ENCODE results near the gene HEXIM1.

HEXIM1 gene

DNA sequence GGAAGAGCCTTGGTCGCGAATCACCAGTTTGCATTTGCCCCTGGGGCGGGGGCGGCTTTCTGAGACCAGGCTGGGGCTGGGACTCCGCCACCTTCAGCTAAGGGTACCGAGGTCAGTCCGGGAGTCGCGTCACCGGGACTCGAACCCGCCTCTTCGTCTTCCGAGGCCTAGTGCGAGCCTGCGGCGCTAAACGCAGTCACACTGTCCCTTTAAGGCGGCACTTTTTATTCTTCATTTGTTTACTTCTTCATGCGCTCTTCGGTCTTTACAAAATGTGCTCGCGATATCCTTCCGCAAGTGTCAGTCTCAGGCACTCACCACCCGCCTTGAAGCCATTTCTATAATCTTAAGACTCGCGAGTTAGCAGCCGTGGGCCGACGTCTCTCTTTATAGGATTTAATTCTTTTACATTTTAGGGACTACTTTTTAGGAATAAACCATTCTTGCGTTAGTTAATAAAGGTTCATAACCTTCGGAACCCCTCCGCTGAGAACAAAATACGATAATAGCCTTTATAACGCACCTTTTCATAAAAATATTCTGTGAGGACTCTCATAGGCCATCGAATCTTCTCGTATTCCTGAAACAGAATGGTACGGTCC, 593 bp upstream of the HEXIM1 start:
- peak; percentile 82 for DNase-seq

- peak; percentile 61 for DNase-seq
Observed at GRCh38 chr17:45149037-45149668, 878 bp downstream of the HEXIM1 start.

DNA sequence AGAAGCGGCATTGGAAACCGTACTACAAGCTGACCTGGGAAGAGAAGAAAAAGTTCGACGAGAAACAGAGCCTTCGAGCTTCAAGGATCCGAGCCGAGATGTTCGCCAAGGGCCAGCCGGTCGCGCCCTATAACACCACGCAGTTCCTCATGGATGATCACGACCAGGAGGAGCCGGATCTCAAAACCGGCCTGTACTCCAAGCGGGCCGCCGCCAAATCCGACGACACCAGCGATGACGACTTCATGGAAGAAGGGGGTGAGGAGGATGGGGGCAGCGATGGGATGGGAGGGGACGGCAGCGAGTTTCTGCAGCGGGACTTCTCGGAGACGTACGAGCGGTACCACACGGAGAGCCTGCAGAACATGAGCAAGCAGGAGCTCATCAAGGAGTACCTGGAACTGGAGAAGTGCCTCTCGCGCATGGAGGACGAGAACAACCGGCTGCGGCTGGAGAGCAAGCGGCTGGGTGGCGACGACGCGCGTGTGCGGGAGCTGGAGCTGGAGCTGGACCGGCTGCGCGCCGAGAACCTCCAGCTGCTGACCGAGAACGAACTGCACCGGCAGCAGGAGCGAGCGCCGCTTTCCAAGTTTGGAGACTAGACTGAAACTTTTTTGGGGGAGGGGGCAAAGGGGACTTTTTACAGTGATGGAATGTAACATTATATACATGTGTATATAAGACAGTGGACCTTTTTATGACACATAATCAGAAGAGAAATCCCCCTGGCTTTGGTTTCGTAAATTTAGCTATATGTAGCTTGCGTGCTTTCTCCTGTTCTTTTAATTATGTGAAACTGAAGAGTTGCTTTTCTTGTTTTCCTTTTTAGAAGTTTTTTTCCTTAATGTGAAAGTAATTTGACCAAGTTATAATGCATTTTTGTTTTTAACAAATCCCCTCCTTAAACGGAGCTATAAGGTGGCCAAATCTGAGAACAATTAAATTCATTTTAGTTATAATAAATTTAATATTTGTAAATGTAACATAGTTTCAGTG, 1.7 kb downstream of the HEXIM1 start:
- DNase-seq: no peak

GRCh38 chr17:45150911-45151809, 2.9 kb downstream of the HEXIM1 start:
- no peak for DNase-seq

DNA sequence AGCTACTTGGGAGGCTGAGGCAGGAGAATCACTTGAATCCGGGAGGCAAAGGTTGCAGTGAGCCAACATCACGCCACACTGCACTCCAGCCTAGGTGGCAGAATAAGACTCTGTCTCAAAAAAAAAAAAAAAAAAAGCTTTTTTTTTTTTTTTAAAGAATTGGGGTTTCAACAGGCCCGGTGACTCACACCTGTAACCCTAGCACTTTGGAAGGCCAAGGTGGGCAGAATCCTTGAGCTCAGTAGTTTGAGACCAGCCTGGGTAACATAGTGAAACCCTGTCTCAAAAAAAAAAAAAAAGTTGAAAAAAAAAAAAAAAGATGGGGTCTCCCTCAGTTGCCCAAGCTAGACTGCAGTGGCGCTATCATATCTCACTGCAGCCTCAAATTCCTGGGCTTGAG, 6.8 kb downstream of the HEXIM1 start:
- DNase-seq: no peak

GRCh38 chr17:45155483-45155882, 7.2 kb downstream of the HEXIM1 start:
- DNase-seq: no peak

GRCh38 chr17:45156242-45156641, 8.0 kb downstream of the HEXIM1 start:
- no peak for DNase-seq

DNA sequence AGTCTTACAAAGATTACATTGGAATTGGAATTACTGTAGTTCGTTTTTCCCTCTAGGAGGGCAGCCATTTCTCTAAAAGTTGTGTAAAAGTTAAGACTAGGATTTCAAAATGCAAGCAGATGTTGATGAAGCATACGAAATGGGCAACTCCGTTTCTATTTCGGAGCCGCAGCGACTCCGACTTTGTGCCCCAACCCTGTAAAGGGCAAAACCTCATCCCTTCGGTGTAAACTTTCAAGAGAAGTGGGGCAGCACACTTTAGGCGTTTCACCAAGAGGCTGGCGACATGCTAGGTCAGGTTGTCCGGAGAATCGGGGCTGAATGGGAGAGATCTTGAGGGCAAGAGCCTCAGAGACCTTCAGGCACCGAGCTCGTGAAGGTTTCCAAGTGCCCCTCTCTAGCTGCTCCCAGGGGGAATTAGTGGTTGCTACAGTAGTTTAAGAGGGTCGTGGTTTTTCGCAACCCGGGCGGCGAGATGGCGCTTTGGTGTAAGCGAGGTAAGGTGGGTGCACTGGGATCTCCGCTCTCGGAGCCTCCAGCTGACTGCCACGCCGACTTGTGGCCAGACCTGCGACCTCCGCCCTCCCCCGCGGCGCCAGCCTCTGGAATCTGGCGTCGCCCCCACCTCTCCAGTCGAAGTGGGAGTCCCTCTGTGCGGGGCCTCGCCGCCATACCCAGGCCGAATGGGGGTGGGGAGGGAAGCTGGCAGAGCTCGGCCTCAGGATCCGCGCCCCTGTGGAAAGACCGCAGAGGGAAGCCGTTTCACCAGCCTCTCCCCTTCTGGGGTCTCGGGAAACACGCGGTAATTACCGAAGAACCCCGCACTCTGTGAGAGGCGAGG, 12.4 kb downstream of the HEXIM1 start:
- peak; percentile 61 for DNase-seq

DNA sequence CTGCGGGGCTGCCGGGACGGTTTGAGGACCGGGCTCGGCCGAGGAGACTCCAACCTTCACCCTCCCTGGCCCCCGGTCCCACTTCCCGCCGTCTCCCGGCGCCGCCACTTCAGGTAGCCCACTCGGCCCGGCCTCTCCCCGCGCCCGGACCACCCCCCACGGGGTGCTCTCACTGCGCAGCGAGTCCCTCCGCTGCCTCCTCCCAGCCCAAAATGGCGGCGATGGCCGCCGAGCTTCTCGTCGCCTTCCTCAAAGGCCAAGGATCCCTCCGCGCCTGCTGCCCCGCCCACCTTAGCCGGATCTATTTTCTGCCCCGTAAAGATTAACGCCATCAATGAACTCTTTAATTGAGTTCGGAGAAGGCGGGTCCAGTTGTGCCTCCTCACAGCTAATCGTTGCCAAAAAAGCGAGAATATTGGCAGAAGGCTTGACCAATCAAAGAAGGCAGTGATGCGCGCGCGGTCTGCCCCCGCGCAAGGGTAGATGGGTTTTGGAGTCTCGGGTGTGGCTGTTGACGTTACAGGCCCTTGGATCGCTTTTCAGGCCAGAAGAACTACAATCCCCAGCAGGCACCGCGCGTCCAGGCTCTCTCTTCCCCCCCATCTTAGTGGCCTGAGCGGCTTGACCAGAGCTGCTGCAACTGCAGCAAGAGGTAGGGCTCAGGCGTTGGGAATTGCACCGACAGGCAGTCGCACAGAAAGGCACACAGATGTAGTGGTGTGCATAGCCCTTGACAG, 13.2 kb downstream of the HEXIM1 start, which contains the start of gene HEXIM2:
Gene HEXIM2, plus strand, starts transcription at position 588 of the 737 bp plus-strand sequence. CDS start 919 bp downstream, outside the sequence.
- peak; percentile 99 for DNase-seq

DNA sequence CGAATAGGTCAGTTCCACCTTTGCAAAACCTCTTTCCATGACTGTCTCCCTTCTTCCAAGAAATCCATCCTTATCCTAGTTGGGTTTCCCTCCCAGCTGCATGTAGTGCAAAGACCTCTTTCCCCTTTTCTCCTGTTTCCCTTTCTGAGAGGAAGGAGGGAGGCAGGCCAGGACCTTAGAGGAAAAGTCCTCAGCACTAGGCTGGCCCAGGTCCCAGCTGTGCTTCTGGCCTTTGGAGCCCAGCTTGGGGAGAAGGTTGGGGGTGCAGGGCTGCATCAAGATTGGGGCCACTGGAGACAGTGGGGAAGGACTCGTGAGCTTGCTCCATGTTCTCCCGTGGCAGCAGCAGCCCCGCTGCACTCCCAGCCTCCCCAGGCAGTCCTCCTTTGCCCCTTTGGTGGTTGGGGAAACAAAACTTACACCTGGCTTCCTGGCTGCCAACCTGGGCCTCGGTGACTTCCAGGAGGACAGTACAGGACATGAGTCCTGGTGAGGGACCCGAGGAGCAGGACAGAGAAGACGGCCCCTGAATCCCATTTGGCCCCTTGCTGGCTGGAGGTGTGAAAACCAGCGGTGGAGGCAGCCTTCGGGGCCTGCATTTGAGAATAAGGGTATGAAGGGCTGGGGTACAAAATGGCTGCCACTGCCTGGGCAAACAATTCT, 13.9 kb downstream of the HEXIM1 start:
- no peak for DNase-seq

DNA sequence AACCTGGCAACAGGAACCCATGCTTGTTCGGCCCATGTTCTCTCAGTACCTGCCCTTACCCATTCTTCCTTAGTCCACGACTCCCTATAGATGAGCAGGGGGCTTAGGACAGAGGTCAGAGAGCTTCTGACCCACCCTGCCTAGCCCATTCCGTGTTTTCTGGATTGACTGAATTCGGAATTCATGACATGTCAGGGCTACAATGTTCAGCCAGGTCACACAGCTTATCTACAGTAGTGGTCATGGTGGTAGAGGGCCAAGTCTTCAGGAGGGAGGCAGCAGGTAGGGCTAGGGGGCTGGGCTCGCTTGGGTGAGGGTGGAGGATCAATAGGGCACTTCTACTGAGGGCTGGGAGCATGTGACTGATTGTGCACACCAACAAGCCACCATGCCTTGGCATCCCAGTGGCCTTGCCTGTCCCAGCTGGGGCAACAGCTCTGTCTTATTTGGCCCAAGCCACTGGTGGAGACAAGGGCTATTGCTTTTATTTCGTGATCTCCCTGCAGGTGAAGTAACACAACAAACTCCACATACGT, 16.5 kb downstream of the HEXIM1 start:
- DNase-seq: no peak

- no peak for DNase-seq
Observed at GRCh38 chr17:45168991-45169752, 20.9 kb downstream of the HEXIM1 start.

GRCh38 chr17:45170280-45170930, 22.1 kb downstream of the HEXIM1 start:
- no peak for DNase-seq

GRCh38 chr17:45170931-45171337, 22.7 kb downstream of the HEXIM1 start:
- DNase-seq: no peak

DNA sequence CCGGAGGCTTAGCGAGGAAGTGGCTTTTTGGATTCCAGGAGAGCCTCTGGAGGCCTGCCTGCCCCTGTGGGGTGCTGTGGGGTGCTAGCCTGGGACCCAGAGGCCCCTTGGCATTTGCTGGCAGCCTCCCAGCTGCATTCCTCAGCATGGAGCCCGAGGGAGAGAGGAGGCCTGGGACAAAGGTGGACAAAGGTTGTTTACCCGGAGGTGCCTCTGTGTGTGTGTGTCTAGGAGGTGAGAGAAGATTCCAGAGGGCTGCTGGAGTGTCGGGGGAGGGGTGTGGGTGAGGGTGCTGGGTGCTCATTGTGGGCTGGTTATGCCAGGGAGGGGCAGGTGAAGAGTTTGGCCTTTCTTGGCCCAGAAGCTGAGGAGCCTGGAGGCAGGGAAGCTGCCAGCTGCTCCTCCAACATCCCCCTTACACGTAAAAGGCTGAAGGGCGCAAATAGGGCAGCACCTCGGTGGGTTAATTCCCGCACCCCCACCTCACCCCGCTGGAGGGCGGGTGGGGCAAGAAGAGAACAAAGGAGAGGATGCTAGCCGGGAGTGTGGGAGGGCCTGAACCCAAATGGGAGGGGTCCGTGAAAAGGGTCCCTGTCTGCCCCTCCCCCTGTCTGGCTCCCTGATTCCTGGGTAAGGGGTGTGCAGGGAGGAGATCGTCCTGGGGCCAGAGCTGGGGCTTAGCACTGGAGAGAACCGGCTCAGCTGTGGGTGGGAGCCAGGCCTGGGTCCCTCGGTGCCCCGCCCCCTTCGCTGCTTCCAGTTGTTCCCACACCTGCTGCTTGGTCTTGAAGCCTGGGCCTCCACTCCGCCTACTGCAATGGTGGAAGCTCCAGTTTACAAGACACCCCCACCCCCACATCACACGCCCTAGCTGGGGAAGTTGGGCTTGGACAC, 23.3 kb downstream of the HEXIM1 start:
- no peak for DNase-seq

DNA sequence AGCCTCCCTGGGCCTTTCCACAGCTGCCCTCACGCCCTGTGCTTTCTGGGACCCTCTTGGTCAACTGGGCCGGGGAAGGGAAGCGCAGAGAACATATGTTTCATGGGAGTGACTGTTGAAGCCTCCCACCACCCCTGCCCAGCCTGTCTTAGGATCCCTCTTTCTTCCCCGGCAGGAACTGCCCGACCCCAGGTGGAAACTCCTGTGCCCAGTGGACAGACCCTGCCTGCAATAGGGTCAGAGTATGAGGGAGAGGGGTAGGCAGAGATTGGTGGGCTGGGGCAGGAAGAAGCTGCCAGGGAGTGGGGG, 23.9 kb downstream of the HEXIM1 start:
- DNase-seq: no peak

DNA sequence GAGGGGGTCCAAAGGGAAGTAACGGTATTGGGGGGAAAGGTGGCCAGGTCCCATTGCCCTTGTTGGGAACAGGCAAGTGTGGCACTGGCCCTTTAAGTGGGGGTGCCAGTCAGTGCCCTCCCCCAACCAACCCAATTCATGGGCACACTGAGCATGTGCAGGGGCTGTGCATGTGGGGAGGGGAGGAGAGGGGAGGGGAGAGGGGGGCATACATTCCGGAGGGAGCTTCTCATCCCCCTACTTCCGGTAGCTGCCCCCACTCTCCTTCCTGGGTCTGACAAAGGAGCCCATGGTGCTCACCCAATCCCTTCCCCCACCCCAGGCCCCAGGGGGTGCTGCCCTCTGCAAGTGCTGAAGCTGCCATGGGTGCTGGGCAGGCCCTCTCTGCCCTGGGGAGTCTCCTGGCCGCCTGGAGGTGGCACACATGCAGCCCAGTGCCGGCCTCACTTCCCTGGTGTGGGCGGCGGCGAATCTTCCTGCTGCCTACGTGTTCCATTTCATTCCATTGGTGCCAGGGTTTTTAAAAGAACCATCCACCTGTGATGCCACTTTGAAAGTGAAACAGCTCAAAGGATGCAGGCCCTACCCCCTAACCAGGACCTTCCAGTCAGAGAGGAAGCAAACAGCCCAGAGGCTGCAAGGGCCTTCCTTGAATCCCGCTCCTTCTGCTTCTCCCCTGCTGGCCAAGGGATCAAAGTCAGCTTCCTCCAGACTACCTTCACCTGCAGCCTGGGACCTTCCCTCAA, 24.4 kb downstream of the HEXIM1 start:
- no peak for DNase-seq

All from NCI-H1105 (cell line).